K562 (cell line): ENCODE measurements around the gene MVK.

Experiments
- BCLAF1 ChIP-seq, 2 experiments: fragments of 450-650 bp in 1 of 2; IDR thresholded peaks; 2 replicates each; pipeline ENCODE4 v1.6.1; 2011 to 2017; ENCODE audit warnings: low read depth in 2 of 2, antibody characterized with exemption in 1 of 2, borderline replicate concordance in 1 of 2, low read length in 1 of 2, mild to moderate bottlenecking in 1 of 2, mixed read lengths in 1 of 2; ENCODE audit not compliant: control insufficient read depth in 1 of 2
- ELK1 ChIP-seq: sonication (generic); formaldehyde crosslinking; IDR thresholded peaks from 2 replicates; pipeline ENCODE4 v1.8.1; 2022; ENCODE audit warnings: missing genetic modification reagents
- EZH2 ChIP-seq: IDR thresholded peaks from 2 replicates; pipeline ENCODE4 v1.6.1; 2012; ENCODE audit warnings: low read depth, mild to moderate bottlenecking, inconsistent platforms, low read length, borderline replicate concordance
- POLR2AphosphoS5 ChIP-seq: IDR thresholded peaks from 2 replicates; pipeline ENCODE4 v1.6.1; 2011; ENCODE audit warnings: mild to moderate bottlenecking, low read depth, low read length, moderate library complexity; ENCODE audit not compliant: control insufficient read depth, insufficient read depth
- POLR3A ChIP-seq: IDR thresholded peaks from 2 replicates; pipeline ENCODE4 v1.6.1; 2011; ENCODE audit warnings: borderline replicate concordance, mild to moderate bottlenecking, moderate library complexity; ENCODE audit not compliant: insufficient read length, insufficient read depth; ENCODE audit errors: extremely low read depth
- RAD51 ChIP-seq: fragments of 450-650 bp; IDR thresholded peaks from 2 replicates; pipeline ENCODE4 v1.7.1; 2016; ENCODE audit warnings: low read depth, mild to moderate bottlenecking, borderline replicate concordance
- RCOR1 ChIP-seq, 2 experiments: IDR thresholded peaks; 2 replicates each; pipeline ENCODE4 v1.6.1; 2012; ENCODE audit warnings: low read depth in 2 of 2, low read length in 2 of 2, borderline replicate concordance in 1 of 2, improper control_type of control experiment in 1 of 2
- SMAD1 ChIP-seq: fragments of 150-350 bp; IDR thresholded peaks from 2 replicates; pipeline ENCODE4 v1.6.1; 2014; ENCODE audit warnings: low read length, low read depth; ENCODE audit not compliant: partially characterized antibody
- ZBTB11 ChIP-seq, 3 experiments: fragments of 200-800 bp in 1 of 3; fragments of 250-450 bp in 1 of 3; fragments of 450-650 bp in 1 of 3; sonication (Bioruptor Pico) in 1 of 3; sonication (Bioruptor generic) in 1 of 3; formaldehyde crosslinking in 1 of 3; IDR thresholded peaks; 2 replicates each; pipeline versions ENCODE4 v1.6.1 to v1.8.0; 2016 to 2022; ENCODE audit warnings: mild to moderate bottlenecking in 2 of 3, missing genetic modification characterization in 2 of 3, missing compliant biosample characterization in 1 of 3, moderate library complexity in 1 of 3
- ZFP30 ChIP-seq: fragments of 250-450 bp; sonication (Bioruptor Pico); IDR thresholded peaks from 2 replicates; pipeline ENCODE4 v1.8.0; 2022; ENCODE audit warnings: moderate library complexity, mild to moderate bottlenecking, inconsistent platforms, borderline replicate concordance

DNA sequence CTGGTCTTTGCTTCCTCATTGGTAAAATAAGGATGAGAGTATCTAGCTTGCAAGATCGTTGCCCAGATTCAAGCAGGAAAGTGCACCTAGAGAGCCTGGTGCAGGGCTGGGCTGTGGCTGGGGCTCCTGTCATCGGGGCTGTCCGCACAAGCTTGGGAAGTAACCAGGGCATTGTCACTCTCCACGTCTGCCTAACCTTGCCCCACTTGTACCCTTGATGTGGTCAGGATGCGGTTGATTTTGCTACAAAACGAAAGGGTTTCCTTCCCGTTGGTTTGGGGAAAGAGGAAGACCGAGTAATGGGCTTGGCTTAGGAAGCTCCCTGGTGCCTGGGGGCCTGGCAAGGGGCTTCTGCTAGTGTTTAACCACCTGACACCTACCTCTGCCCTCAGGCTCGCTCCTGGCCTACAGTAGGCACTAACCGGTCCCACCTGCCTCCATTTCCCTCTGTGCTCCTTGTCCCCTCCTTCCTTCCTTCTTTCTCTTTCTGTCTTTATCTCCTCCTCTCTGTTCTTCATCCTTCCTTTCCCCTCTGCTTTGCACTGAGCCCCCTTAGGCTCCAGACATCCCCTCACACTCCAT lies 21.8 kb downstream of the MVK start:
- no peak for TF ChIP-seq RAD51
- TF ChIP-seq SMAD1 = no peak
- no peak for TF ChIP-seq BCLAF1 (IDR thresholded peaks at IDR 0.05; ENCODE audit: borderline replicate concordance in 1 of 2, control insufficient read depth in 1 of 2, low read depth in 2 of 2, low read length in 1 of 2)
- TF ChIP-seq POLR2AphosphoS5 = no peak
- TF ChIP-seq RCOR1 (IDR thresholded peaks at IDR 0.05; ENCODE audit: borderline replicate concordance in 1 of 2, low read depth in 2 of 2, low read length in 2 of 2) = no peak
- TF ChIP-seq ELK1 (CRISPR knock-in tag) = no peak
- no peak for TF ChIP-seq EZH2
- TF ChIP-seq ZBTB11 (CRISPR knock-in tag; IDR thresholded peaks at IDR 0.05) = no peak
- no peak for TF ChIP-seq ZFP30
- no peak for TF ChIP-seq POLR3A
